Thyroid gland (tissue), 4 donors: Measurements from ENCODE around the gene ACADSB. TPM values are rescaled to one million over a fixed set of nuclear protein-coding genes. Genes with fewer than 3 reads are reported as not detected.

Source experiments
- DNase-seq, 2 donors: peaks; one replicate each; pipeline ENCODE4 v3.0.0-alpha.2; 2019
- H3K27ac ChIP-seq, 3 donors: fragments of 200-600 bp; sonication (generic); 1 replicate in 2 of 3; 2 replicates in 1 of 3; pipeline ENCODE4 v1.5.1; 2016 to 2019; ENCODE audit warnings: mild to moderate bottlenecking in 1 of 3, moderate library complexity in 1 of 3
- H3K27me3 ChIP-seq: fragments of 200-600 bp; sonication (generic); one replicate; pipeline ENCODE4 v1.5.1; 2019
- H3K36me3 ChIP-seq, 2 donors: fragments of 200-600 bp; sonication (generic); one replicate each; pipeline ENCODE4 v1.5.1; 2016 to 2019
- H3K4me1 ChIP-seq, 2 donors: fragments of 200-600 bp; sonication (generic); one replicate each; pipeline ENCODE4 v1.5.1; 2017 to 2019
- H3K4me3 ChIP-seq, 3 donors: fragments of 200-600 bp; sonication (generic); replicated peaks in 1 of 3; 1 replicate in 2 of 3; 2 replicates in 1 of 3; pipeline ENCODE4 v1.5.1; 2016; ENCODE audit warnings: mild to moderate bottlenecking in 1 of 3
- H3K9me3 ChIP-seq: fragments of 200-600 bp; sonication (generic); one replicate; pipeline ENCODE4 v1.5.1; 2017
- CTCF ChIP-seq, 6 experiments: fragments of 200-600 bp in 3 of 6; fragments of 450-650 bp in 3 of 6; sonication (generic) in 3 of 6; IDR thresholded peaks; one replicate each; pipeline ENCODE4 v1.5.1; 2016 to 2019; ENCODE audit warnings: antibody characterized with exemption in 6 of 6, mild to moderate bottlenecking in 2 of 6, inconsistent platforms in 1 of 6, moderate library complexity in 1 of 6
- POLR2A ChIP-seq, 2 donors: fragments of 450-650 bp; IDR thresholded peaks; one replicate each; pipeline ENCODE4 v1.6.1; 2017; ENCODE audit warnings: antibody characterized with exemption in 2 of 2, mild to moderate bottlenecking in 2 of 2, moderate library complexity in 1 of 2
- WGBS, 2 donors: methylation state at CpG; one replicate each; pipeline ENCODE4 v1.1.5; 2017; 5-methylcytosine and 5-hydroxymethylcytosine counted together
- intact Hi-C: fragments of 100-400 bp; cut with DNase I; formaldehyde crosslinking; loops from one replicate; pipeline ENCODE4 v1.15.1; 2023
- total RNA-seq, 4 donors: library from RNA; depleted of rRNA; stranded (reverse); fragments of >200 nt; gene quantifications; one replicate each; pipeline ENCODE4 v1.2.3, GENCODE V29; 2016

Gene ACADSB
- total RNA-seq, 4 donors from 2014 or later: 14.4 to 23.8 (median 17.5) TPM

- H3K27me3 ChIP-seq: no peaks in the 10 kb centered on the region
- TF ChIP-seq POLR2A (IDR thresholded peaks at IDR 0.05) (no peak), CTCF (IDR thresholded peaks at IDR 0.05) (no peak)
- intact Hi-C loops: no loop called here
- no peak overlapping the region for H3K27ac ChIP-seq
- no peaks in the 10 kb centered on the region for H3K4me1 ChIP-seq
- WGBS, 2 donors: 73 to 83% methylated on average over 14 of the region's 14 CpGs
- no peaks in the 10 kb centered on the region for H3K9me3 ChIP-seq
- DNase-seq: no peak
- no peaks in the 10 kb centered on the region for H3K36me3 ChIP-seq
- no peak overlapping the region for H3K4me3 ChIP-seq
Measured at GRCh38 chr10:123092635-123093414, 84.0 kb downstream of the ACADSB start.

- 51 to 67% methylated on average over 4 of the region's 4 CpGs for WGBS, 2 donors
- Histone ChIP-seq H3K27ac (no peak overlapping the region), H3K4me3 (no peak overlapping the region), H3K9me3 (no peaks in the 10 kb centered on the region), H3K27me3 (no peaks in the 10 kb centered on the region), H3K4me1 (no peaks in the 10 kb centered on the region), H3K36me3 (no peaks in the 10 kb centered on the region)
- no peak for TF ChIP-seq POLR2A (IDR thresholded peaks at IDR 0.05)
- DNase-seq: no peak
- intact Hi-C loops: no loop called here
Measured at GRCh38 chr10:123093489-123093888, 84.7 kb downstream of the ACADSB start.

GRCh38 chr10:123096452-123096851, 87.6 kb downstream of the ACADSB start:
- TF ChIP-seq POLR2A (IDR thresholded peaks at IDR 0.05) (no peak), CTCF (IDR thresholded peaks at IDR 0.05) (no peak)
- intact Hi-C loops: no loop called here
- no peaks in the 10 kb centered on the region for H3K4me1 ChIP-seq
- no peaks in the 10 kb centered on the region for H3K36me3 ChIP-seq
- H3K4me3 ChIP-seq: no peak overlapping the region
- H3K27me3 ChIP-seq: no peaks in the 10 kb centered on the region
- H3K27ac ChIP-seq: no peak overlapping the region
- no peaks in the 10 kb centered on the region for H3K9me3 ChIP-seq
- no peak for DNase-seq
- WGBS, 2 donors: 73 to 77% methylated on average over 5 of the region's 5 CpGs

GRCh38 chr10:123097039-123097438, 88.2 kb downstream of the ACADSB start:
- intact Hi-C loops: no loop called here
- Histone ChIP-seq H3K27ac (no peak overlapping the region), H3K4me3 (no peak overlapping the region), H3K9me3 (no peaks in the 10 kb centered on the region), H3K4me1 (no peaks in the 10 kb centered on the region), H3K27me3 (no peaks in the 10 kb centered on the region), H3K36me3 (no peaks in the 10 kb centered on the region)
- TF ChIP-seq CTCF (IDR thresholded peaks at IDR 0.05): no peak
- no peak for TF ChIP-seq POLR2A (IDR thresholded peaks at IDR 0.05)
- DNase-seq: no peak
- 74% methylated on average over 6 to 7 of the region's 7 CpGs for WGBS, 2 donors

- no peak overlapping the region for H3K4me3 ChIP-seq
- 73 to 75% methylated on average over 7 of the region's 7 CpGs for WGBS, 2 donors
- no peak overlapping the region for H3K27ac ChIP-seq
- DNase-seq: no peak
- no peak for TF ChIP-seq POLR2A (IDR thresholded peaks at IDR 0.05)
- TF ChIP-seq CTCF (IDR thresholded peaks at IDR 0.05): no peak
- intact Hi-C loops: no loop called here
- H3K9me3 ChIP-seq: no peaks in the 10 kb centered on the region
- H3K36me3 ChIP-seq: no peaks in the 10 kb centered on the region
- H3K4me1 ChIP-seq: no peaks in the 10 kb centered on the region
- H3K27me3 ChIP-seq: no peaks in the 10 kb centered on the region
Measured at GRCh38 chr10:123100030-123100762, 91.4 kb downstream of the ACADSB start.
